Epithelial cell of proximal tubule (primary cell): ENCODE data around the gene OSBPL6. TPM values are rescaled to one million over a fixed set of nuclear protein-coding genes. Genes with fewer than 3 reads are reported as not detected.

ENCODE experiments used
- DNase-seq: peaks from one replicate; pipeline ENCODE4 v3.0.0-alpha.2; 2011; ENCODE audit warnings: low read depth
- H3K4me3 ChIP-seq: 2 replicates; pipeline ENCODE4 v1.5.1; 2011; ENCODE audit warnings: low read depth, mild to moderate bottlenecking, low read length
- total RNA-seq: library from RNA; depleted of rRNA; stranded (reverse); fragments of >200 nt; gene quantifications from 2 replicates; pipeline ENCODE4 v1.2.3, GENCODE V29; 2015
- TF ChIP-seq, protein P1 (sequence below): conservative IDR thresholded peaks from 2 replicates; pipeline ENCODE4 v1.5.1; 2012; ENCODE audit warnings: low read depth, mild to moderate bottlenecking, low read length

Gene OSBPL6
- total RNA-seq, 1 donor from 2014 or later: 2.9 TPM

DNA sequence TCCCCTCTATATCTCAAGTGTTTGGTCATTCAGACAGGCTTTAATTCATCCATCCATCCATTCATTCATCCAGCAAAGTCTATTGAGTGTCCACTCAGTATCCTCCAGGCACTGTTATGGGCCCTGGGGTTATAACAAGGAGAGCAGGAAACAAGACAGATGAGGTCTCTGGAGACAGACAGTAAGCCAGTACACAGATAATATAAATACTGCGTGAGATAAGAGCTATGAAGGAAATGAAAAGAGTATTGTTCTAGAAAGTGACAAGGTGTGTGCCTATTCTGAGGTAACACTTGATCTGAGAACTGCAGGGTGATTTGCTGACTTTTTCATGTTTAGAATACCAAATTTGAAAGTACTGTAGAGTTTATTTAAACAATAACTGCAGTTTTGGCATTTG, 98.3 kb downstream of the OSBPL6 start:
- H3K4me3 ChIP-seq: no peak overlapping the region
- TF ChIP-seq, protein P1, sequence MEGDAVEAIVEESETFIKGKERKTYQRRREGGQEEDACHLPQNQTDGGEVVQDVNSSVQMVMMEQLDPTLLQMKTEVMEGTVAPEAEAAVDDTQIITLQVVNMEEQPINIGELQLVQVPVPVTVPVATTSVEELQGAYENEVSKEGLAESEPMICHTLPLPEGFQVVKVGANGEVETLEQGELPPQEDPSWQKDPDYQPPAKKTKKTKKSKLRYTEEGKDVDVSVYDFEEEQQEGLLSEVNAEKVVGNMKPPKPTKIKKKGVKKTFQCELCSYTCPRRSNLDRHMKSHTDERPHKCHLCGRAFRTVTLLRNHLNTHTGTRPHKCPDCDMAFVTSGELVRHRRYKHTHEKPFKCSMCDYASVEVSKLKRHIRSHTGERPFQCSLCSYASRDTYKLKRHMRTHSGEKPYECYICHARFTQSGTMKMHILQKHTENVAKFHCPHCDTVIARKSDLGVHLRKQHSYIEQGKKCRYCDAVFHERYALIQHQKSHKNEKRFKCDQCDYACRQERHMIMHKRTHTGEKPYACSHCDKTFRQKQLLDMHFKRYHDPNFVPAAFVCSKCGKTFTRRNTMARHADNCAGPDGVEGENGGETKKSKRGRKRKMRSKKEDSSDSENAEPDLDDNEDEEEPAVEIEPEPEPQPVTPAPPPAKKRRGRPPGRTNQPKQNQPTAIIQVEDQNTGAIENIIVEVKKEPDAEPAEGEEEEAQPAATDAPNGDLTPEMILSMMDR: no peak
- no peak for DNase-seq

DNA sequence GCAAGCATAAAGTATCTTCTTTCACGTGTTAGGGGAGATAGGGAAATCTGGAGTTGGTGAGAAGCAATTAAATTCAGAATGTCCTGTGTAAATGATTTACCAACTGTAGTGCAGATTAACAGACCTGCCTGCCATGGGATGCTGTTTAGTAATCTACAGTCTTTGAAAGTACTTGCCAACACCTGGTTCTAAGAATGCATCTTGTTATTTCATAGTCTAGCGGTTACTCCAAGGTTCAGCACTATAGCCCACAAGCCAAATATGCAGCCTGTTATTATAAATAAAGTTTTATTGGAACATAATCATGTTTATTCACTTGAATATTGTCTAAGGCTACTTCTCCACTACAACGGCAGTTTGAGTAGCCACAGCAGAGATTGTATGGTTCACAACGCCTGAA, 100.8 kb downstream of the OSBPL6 start:
- no peak overlapping the region for H3K4me3 ChIP-seq
- DNase-seq: peak; percentile 56
- TF ChIP-seq, protein P1: no peak

DNA sequence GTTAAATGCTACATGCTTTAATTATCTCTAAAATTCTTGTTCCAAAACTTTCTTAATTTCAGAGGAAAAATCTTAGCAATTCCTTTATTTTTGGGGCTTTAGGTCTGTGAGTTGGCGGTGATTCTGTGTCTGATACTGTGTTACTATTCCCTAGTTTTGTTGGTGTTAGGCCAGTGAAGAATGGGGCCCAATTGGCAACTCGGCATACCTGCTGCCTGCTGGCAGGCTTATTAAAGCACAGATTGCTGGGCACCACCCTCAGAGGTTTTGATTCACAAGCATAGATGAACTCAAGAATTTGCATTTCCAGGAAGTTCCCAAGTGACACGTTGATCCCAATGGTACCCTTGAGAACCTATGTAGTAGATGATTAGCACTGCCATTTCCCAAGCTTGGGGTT, 101.6 kb downstream of the OSBPL6 start:
- TF ChIP-seq, protein P1: no peak
- no peak overlapping the region for H3K4me3 ChIP-seq

DNA sequence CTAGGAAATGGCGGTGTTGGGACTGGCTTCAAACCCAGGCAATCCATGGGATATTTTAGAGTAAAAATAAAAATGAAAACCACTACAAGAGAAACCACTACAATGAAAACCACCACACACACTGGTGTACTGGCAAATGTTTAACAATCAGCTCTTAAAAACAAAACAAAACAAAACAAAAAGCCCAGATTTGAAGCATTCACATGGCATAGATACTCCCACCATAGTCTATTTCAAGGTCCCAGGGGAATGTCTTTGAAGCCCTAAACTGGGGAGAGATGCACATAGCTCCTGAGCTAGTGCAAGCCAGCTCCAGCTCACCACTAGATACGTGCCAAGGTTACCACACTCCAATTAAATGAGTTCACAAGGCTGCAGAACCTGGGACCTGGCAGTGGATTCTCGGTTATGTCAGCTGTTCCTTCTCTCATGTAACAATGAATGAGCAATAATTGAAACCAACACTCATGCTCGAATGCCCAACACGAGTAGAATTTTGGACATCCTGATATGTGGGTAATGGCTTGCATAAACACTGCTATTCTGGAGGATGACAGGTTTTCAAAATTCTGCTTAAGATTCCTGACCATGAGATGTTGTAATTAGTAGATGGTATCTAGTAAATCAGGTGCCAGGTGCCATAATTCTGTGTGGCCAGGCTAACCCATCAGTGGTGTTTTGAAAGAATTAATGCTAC, 102.2 kb downstream of the OSBPL6 start:
- TF ChIP-seq, protein P1: no peak
- H3K4me3 ChIP-seq: no peak overlapping the region
- DNase-seq: no peak

More for the DNA sequence above, 101.6 kb downstream of the OSBPL6 start:
- DNase-seq: no peak

DNA sequence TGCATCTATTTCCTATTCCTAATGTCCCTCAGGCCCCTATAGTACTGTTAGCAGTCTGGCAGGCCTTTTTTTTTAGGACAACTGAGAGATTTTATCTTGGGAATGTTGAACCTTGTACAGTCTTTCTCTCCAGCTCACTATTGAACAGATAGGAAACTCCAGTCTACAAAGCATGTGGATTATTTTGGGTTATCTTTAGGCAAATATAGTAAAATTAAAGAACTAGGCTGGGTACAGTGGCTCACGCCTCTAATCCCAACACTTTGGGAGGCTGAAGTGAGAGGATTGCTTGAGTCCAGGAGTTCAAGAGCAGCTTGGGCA, 102.7 kb downstream of the OSBPL6 start:
- DNase-seq: no peak
- TF ChIP-seq, protein P1: no peak
- no peak overlapping the region for H3K4me3 ChIP-seq

DNA sequence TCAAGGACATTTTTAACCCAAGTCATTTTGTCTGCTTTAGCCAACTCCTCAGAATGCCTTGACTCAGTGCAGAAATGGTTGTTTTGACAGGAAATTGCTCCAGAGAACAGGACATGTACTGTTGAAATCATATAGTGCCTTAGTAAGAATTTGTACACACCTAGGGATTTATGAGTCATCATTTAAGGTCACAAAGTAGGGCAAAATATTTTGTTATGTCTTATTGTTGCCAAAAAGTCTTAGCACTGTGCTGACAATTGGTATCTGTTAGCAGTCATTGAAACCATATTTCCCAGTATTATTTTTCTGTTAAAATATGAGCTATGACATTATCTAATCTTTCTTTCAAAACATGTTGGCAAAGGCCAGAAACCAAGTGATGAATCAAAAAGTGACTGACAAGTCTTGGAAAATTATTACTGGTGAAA, 104.5 kb downstream of the OSBPL6 start:
- no peak overlapping the region for H3K4me3 ChIP-seq
- TF ChIP-seq, protein P1: no peak
- no peak for DNase-seq

DNA sequence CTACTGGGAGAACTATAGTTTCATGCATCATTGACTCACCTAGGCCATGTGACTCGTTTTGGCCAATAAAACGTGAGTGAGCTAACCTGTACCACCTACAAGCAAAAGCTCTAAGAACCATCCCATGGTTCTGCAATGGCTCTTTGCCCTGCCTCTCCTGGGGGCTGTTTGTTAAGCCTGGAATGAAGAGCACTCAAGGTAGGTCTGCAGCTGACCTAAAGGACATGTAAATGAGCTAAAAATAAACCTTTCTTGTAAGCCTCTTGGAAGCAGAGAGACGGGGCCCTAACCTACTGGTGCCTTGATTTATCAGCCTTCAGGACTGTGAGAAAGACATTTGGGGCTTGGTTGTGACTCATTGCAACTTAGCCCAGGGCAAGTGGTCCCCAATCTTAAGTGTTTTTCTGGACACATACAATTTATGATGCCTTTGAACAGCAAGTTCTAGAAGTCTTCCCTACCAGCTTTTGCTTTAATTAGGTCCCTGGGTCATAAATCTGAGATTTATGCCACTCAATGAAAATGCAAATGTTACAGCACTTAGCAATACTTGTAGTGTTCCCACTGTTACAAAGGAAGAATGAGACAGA, 107.4 kb downstream of the OSBPL6 start:
- no peak overlapping the region for H3K4me3 ChIP-seq
- no peak for DNase-seq

More for the DNA sequence above, 107.4 kb downstream of the OSBPL6 start:
- TF ChIP-seq, protein P1: no peak
